Mammary epithelial cell (primary cell): ENCODE results near the gene HOXC4.

Experiments
- CTCF ChIP-seq, 2 donors: IDR thresholded peaks in 1 of 2; conservative IDR thresholded peaks in 1 of 2; 2 replicates each; pipeline ENCODE4 v1.5.1; 2011 to 2012; ENCODE audit warnings: inconsistent platforms in 2 of 2, low read length in 2 of 2, mild to moderate bottlenecking in 2 of 2, control low read depth in 1 of 2, low read depth in 1 of 2; ENCODE audit not compliant: insufficient read depth in 1 of 2; ENCODE audit errors: extremely low read depth in 1 of 2
- EZH2 ChIP-seq: IDR thresholded peaks from 2 replicates; pipeline ENCODE4 v1.6.1; 2012; ENCODE audit warnings: low read length, inconsistent platforms, borderline replicate concordance

DNA sequence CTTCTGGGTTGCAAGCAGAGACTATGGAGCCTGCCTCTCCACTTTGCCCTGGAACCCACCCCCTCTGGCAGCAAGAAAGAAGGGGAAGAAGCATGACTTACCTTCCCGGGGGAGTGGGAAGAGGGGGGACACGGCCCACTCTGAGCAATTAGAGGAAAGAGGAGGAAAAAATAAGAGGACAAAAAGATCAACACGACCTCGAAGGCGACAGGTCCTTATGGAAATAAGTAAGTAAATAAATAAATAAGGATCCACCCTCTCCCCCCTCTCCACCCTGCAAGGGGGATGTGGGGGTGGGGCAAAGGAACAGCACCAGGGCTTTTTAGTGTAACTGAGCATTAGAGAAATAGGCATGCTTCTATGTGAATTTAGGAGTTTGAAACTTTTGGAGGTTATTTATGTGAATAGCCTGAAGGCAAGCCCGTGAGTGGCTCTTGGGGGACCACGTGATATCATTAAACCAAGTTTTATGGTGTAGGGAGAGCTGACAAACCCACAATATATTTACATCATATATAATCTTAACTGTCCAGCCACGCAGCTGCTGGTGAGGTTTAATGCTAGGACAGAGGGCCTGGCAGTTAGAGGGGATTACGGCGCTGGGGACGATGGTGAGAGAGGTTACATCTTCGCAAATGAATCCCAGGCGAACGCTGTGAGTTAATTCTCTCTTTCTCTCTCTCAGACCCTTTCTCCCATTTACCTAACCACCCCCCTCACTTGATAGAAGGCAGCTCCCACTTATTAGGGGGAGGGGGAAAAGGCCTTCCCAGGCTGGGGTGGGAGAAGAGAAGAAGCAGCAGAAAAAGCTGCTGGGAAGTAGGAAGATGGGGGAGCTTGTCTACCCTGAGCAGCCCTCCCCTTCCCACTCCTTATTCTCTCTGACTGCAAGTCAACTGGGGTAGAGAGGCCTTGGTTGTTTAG lies 16.0 kb upstream of the HOXC4 start:
- no peak for TF ChIP-seq CTCF (conservative IDR thresholded peaks at IDR 0.05 in 1 of 2, IDR thresholded peaks at IDR 0.05 in 1 of 2; ENCODE audit: extremely low read depth in 1 of 2, insufficient read depth in 1 of 2, low read depth in 1 of 2, low read length in 2 of 2)
- no peak for TF ChIP-seq EZH2
